GM12874 (cell line): ENCODE data around the gene TMEM170B.

Source experiments
- TF ChIP-seq, protein P1 (sequence below): IDR thresholded peaks from 2 replicates; pipeline ENCODE4 v1.5.1; 2011; ENCODE audit warnings: low read depth, mild to moderate bottlenecking, control low read depth, low read length, moderate library complexity; ENCODE audit not compliant: insufficient read depth

TMEM170B gene

GRCh38 chr6:11604836-11605506, 67.4 kb downstream of the TMEM170B start:
- TF ChIP-seq, protein P1, sequence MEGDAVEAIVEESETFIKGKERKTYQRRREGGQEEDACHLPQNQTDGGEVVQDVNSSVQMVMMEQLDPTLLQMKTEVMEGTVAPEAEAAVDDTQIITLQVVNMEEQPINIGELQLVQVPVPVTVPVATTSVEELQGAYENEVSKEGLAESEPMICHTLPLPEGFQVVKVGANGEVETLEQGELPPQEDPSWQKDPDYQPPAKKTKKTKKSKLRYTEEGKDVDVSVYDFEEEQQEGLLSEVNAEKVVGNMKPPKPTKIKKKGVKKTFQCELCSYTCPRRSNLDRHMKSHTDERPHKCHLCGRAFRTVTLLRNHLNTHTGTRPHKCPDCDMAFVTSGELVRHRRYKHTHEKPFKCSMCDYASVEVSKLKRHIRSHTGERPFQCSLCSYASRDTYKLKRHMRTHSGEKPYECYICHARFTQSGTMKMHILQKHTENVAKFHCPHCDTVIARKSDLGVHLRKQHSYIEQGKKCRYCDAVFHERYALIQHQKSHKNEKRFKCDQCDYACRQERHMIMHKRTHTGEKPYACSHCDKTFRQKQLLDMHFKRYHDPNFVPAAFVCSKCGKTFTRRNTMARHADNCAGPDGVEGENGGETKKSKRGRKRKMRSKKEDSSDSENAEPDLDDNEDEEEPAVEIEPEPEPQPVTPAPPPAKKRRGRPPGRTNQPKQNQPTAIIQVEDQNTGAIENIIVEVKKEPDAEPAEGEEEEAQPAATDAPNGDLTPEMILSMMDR = no peak

GRCh38 chr6:11605507-11605905, 68.0 kb downstream of the TMEM170B start:
- TF ChIP-seq, protein P1 = no peak

DNA sequence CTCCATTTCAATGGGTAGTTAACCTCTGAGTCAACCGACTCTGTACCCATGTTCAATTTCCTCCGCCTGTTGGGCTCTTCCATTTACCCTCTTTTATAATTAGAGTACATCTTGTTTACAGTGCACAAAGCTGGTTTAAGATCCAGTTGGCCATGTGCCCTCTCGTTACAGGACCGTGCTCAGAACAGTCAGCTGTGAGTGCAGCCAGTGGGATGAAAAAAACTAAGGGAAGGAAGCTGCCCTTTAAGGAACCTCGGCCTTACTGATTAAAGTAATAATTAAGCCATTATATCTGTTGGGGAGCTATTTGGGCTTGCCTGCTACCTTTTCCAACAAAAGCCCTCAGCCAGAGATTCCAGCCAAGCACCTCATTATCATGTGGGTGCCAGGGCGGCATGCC, 68.8 kb downstream of the TMEM170B start:
- TF ChIP-seq, protein P1 = no peak

- TF ChIP-seq, protein P1 = no peak
These were observed 69.8 kb downstream of the TMEM170B start for GRCh38 chr6:11607383-11607782.

GRCh38 chr6:11608600-11609323, 71.2 kb downstream of the TMEM170B start:
- TF ChIP-seq, protein P1 = no peak

DNA sequence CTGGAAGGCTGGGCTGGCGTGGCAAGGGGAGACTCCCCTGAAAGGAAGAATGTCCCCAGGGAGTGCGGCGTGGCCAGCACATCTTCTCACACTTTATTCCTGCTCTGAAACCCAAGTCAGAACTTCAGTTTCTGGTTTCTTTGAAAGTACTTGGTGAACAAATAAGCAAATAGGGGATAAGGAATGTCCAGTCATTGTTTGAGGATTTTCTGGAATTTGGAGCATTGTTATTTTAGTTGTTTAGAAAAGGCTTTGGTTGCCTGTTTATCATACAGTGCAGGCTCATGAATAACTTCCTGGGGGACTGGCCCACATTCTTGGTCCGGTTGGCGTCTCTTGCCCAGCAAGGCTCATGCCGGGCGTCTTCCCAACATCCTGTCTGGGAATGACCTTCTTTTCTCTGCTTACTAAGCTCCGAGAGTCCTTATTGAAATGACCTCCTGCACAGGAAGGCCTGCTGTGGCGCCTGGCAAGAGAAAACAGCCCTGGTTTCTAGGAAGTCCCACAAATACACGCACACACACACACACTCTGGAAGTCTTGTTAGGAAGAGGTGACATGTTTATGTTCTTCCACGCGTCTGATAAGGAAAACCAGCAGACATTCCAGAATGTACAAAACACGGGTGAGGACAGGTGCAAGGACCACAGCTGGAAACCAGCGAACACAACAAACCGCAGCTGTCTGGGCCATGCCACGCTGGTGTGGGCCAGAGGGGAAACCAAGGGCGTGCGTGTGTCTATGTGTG, 71.9 kb downstream of the TMEM170B start:
- TF ChIP-seq, protein P1 = no peak

DNA sequence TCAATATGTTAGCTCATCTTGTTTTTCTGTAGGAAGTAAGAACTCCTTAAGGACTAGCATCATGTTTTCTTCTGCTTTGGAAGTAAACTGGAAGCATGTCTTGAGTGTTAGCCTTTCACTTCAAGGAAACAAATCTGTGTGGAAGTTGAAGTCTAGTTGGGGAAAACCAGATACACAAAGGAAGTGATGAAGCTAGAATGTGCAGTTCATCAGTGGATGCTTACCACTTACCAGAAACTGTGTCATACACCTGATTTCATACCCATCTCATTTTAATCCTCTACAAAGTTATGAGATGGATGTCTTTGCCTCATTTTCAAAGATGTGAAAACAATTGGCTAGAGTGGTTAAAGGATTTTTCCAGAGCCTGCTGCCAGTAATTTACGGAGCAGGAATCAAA, 75.8 kb downstream of the TMEM170B start:
- TF ChIP-seq, protein P1 = no peak
